ENCODE measurements around the gene AKAP11. TPM values are rescaled to one million over a fixed set of nuclear protein-coding genes. Genes with fewer than 3 reads are reported as not detected.
A peak's percentile ranks its signal among the peaks of the same experiment; 100 is the strongest.

Gene AKAP11
- total RNA-seq, 6 experiments from 2014 or later: 25.2 to 32.5 (median 31.5) TPM

DNA sequence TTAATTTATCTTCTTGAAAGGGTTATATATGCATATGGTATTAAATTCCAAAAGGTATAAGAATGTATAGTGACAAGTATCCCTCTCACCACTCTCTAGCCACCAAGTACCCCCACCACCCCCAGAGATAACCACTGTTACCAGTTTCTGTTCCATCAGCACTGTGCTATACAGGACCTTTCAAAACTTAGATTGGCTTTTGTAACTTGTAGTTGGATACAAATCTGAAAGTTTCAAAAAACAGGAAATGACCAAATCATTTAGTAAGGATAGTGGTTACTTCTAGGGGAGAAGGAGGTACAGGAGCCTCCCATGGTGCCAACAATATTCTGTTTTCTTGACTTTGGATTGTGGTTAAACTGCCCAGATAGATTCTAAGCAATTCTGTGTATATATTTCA is 56.7 kb downstream of the AKAP11 start:
- no peak overlapping the region for H3K4me3 Mint-ChIP-seq
- no peaks in the 10 kb centered on the region; the same call in 1 of the 2 replicates for H3K27me3 Mint-ChIP-seq (ENCODE audit: insufficient read depth)
- TF ChIP-seq, protein P1, sequence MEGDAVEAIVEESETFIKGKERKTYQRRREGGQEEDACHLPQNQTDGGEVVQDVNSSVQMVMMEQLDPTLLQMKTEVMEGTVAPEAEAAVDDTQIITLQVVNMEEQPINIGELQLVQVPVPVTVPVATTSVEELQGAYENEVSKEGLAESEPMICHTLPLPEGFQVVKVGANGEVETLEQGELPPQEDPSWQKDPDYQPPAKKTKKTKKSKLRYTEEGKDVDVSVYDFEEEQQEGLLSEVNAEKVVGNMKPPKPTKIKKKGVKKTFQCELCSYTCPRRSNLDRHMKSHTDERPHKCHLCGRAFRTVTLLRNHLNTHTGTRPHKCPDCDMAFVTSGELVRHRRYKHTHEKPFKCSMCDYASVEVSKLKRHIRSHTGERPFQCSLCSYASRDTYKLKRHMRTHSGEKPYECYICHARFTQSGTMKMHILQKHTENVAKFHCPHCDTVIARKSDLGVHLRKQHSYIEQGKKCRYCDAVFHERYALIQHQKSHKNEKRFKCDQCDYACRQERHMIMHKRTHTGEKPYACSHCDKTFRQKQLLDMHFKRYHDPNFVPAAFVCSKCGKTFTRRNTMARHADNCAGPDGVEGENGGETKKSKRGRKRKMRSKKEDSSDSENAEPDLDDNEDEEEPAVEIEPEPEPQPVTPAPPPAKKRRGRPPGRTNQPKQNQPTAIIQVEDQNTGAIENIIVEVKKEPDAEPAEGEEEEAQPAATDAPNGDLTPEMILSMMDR (IDR thresholded peaks at IDR 0.05): no peak
- H3K4me1 Mint-ChIP-seq (ENCODE audit: low read depth): no peaks in the 10 kb centered on the region
- DNase-seq: no peak
- H3K36me3 Mint-ChIP-seq (ENCODE audit: low read depth): no peaks in the 10 kb centered on the region; the same call in 1 of the 2 replicates
- H3K27ac Mint-ChIP-seq: no peak overlapping the region
- H3K9me3 Mint-ChIP-seq: no peaks in the 10 kb centered on the region

DNA sequence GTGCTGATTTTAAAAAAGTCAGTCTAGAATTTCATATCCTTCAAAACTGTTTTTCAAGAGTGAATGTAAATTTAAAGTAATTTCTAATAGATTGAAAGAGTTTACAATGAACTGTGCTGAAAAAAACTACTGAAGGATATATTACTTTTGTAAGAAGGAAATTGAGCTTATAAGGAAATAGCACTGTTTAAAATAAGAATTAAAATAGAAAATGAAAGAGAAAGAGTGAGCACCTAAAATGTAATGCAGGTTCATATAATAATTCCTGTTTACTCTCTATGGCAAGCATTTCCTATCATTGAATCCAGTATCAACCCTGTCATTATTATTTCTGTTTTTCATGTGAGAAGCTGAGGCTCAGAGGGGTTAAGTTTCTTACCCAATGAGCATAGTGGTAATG is 57.3 kb downstream of the AKAP11 start:
- TF ChIP-seq, protein P1 (IDR thresholded peaks at IDR 0.05): no peak
- DNase-seq: no peak
- H3K4me3 Mint-ChIP-seq: no peak overlapping the region
- H3K9me3 Mint-ChIP-seq: no peaks in the 10 kb centered on the region
- H3K27ac Mint-ChIP-seq: no peak overlapping the region
- no peaks in the 10 kb centered on the region for H3K4me1 Mint-ChIP-seq (ENCODE audit: low read depth)
- H3K36me3 Mint-ChIP-seq (ENCODE audit: low read depth): no peaks in the 10 kb centered on the region
- H3K27me3 Mint-ChIP-seq (ENCODE audit: insufficient read depth): no peaks in the 10 kb centered on the region; the same call in 1 of the 2 replicates

DNA sequence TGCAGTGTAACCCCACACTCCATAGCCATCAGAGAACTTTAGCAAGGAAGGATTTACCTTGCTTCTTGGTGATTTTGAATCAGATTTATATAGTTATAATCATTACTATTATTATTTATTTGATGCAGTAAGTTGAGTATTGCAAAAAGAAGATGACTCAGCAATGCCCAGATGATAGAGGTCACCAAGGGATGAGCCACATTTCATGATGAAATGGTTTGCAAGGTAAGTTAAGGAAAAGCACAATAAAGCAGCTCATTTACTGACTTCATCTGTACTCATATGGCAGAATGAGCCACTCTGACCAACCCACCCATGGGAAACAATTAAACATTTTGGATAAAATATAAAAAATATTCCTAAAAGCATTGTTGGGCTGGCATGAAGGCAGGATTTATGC is 59.1 kb downstream of the AKAP11 start:
- DNase-seq: no peak
- Mint-ChIP-seq H3K4me1 (ENCODE audit: low read depth) (no peaks in the 10 kb centered on the region), H3K36me3 (ENCODE audit: low read depth) (no peaks in the 10 kb centered on the region), H3K9me3 (no peaks in the 10 kb centered on the region), H3K27me3 (ENCODE audit: insufficient read depth) (no peaks in the 10 kb centered on the region; the same call in 1 of the 2 replicates), H3K4me3 (no peak overlapping the region), H3K27ac (no peak overlapping the region)
- TF ChIP-seq, protein P1 (IDR thresholded peaks at IDR 0.05): no peak

DNA sequence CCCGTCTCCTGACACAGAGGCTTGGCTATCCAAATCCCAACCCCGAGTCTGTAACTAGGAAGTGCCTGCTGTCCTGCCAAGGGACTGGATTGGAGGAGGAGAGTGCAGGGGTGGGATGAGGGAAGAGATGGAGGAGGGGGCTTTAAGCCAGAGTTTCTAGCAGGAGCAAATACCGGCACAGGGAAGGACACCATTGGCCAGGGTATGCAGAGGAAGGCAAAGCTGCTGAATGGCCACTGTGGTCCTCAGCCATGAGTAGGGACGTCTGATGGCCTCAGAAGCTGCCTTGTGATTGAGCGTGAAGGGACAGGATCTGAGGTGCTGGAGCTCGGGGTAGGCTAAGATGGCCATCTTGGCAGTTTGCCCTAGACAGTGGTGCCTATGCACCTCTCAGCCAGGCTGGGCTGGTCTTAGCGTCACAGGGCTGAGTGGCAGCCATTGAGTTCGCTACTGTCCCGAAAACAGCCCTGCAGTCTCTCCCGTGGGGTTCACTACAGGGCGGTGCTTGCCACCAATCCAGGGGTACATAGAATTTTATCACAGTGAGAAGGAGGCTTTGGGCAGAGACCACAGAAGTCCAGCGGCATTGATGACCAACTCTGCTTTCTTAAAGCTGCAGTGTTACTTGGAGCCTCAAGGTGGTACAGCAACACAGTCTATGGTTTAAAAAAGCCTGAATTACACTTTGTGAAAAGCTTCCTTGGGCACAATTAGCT is 61.8 kb downstream of the AKAP11 start:
- no peaks in the 10 kb centered on the region for H3K9me3 Mint-ChIP-seq
- no peaks in the 10 kb centered on the region for H3K4me1 Mint-ChIP-seq (ENCODE audit: low read depth)
- H3K4me3 Mint-ChIP-seq: no peak overlapping the region
- no peak overlapping the region for H3K27ac Mint-ChIP-seq
- H3K27me3 Mint-ChIP-seq (ENCODE audit: insufficient read depth): peaks cover 4% of the 10 kb centered on the region
- peak; percentile 5 for DNase-seq
- TF ChIP-seq, protein P1 (IDR thresholded peaks at IDR 0.05): peak; percentile 56
- H3K36me3 Mint-ChIP-seq (ENCODE audit: low read depth): no peaks in the 10 kb centered on the region

DNA sequence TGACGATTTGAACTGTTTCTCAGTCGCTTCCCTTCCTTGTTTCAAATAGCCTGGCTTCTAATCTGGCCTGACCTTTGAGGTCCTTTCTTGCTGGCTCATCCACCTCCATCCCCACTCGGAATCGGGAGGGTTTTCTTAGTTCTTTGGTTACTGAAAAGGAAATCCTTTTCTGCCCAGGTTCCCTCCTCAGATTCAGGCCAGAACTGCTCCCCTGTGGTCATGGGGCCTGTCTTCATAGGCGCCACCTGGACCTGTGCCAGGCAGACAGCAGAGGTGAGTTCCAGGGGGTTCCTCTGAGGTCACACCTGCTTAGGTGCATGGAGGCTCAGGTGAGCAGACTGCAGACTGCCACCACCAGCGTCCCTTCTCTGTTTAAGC is 62.4 kb downstream of the AKAP11 start:
- TF ChIP-seq, protein P1 (IDR thresholded peaks at IDR 0.05): peak; percentile 28; the same call in 1 of the 2 replicates

More for the DNA sequence above, 62.4 kb downstream of the AKAP11 start:
- Mint-ChIP-seq H3K36me3 (ENCODE audit: low read depth) (no peaks in the 10 kb centered on the region), H3K27ac (no peak overlapping the region), H3K4me3 (no peak overlapping the region), H3K4me1 (ENCODE audit: low read depth) (no peaks in the 10 kb centered on the region), H3K9me3 (no peaks in the 10 kb centered on the region), H3K27me3 (ENCODE audit: insufficient read depth) (peaks cover 9% of the 10 kb centered on the region)
- DNase-seq: no peak

All from HFFc6 (cell line).